ENCODE measurements around the gene IRX2.
A peak's percentile ranks its signal among the peaks of the same experiment; 100 is the strongest.

Gene IRX2

GRCh38 chr5:2755681-2756171 is 4.2 kb upstream of the IRX2 start:
- DNase-seq = no peak

GRCh38 chr5:2755076-2755680 is 3.7 kb upstream of the IRX2 start:
- no peak for DNase-seq

- no peak for DNase-seq
Observed at GRCh38 chr5:2754581-2755075, 3.2 kb upstream of the IRX2 start.

GRCh38 chr5:2753452-2754420 is 2.3 kb upstream of the IRX2 start:
- DNase-seq = peak; percentile 47

- peak; percentile 45 for DNase-seq
Observed at GRCh38 chr5:2752821-2753439, 1.5 kb upstream of the IRX2 start.

- DNase-seq = peak; percentile 55
Observed at GRCh38 chr5:2752059-2752820, 763 bp upstream of the IRX2 start.

- DNase-seq = peak; percentile 45
Observed at GRCh38 chr5:2750758-2751464, 566 bp downstream of the IRX2 start.

GRCh38 chr5:2750026-2750757 is 1.3 kb downstream of the IRX2 start:
- peak; percentile 32 for DNase-seq

- DNase-seq = peak; percentile 32
Observed at GRCh38 chr5:2749514-2750025, 1.9 kb downstream of the IRX2 start.

- peak; percentile 21 for DNase-seq
Observed at GRCh38 chr5:2748861-2749513, 2.5 kb downstream of the IRX2 start.

- DNase-seq = no peak
Observed at GRCh38 chr5:2748179-2748860, 3.2 kb downstream of the IRX2 start.

- DNase-seq = no peak
Observed at GRCh38 chr5:2747363-2748162, 3.9 kb downstream of the IRX2 start.

- peak; percentile 55 for DNase-seq
Observed at GRCh38 chr5:2746561-2747032, 4.9 kb downstream of the IRX2 start.

GRCh38 chr5:2744485-2744884 is 7.0 kb downstream of the IRX2 start:
- DNase-seq = no peak

GRCh38 chr5:2742921-2743679 is 8.4 kb downstream of the IRX2 start:
- no peak for DNase-seq

GRCh38 chr5:2741956-2742355 is 9.5 kb downstream of the IRX2 start:
- no peak for DNase-seq

- no peak for DNase-seq
Observed at GRCh38 chr5:2740876-2741555, 10.5 kb downstream of the IRX2 start.
